PC-9 (cell line): ENCODE measurements around the gene PRKCA. TPM values are rescaled to one million over a fixed set of nuclear protein-coding genes. Genes with fewer than 3 reads are reported as not detected.

ENCODE experiments used
- BruUV-seq: library from RNA; stranded (reverse); fragments of 400-500 nt; replicated peaks from 2 replicates; lab custom pipeline; 2021; lab: Mats Ljungman, UMichigan
- CTCF ChIA-PET: fragments of 300-600 bp; sonication (Branson Sonifier 250); formaldehyde crosslinking; loops from one replicate; lab custom pipeline; 2022; ENCODE audit warnings: antibody characterized with exemption; lab: Charles Lee
- POLR2A ChIA-PET: fragments of 300-600 bp; sonication (Branson Sonifier 250); formaldehyde crosslinking; loops from one replicate; lab custom pipeline; 2022; ENCODE audit warnings: antibody characterized with exemption; ENCODE audit not compliant: unreplicated experiment; lab: Charles Lee
- DNase-seq, 2 experiments: peaks; one replicate each; pipeline versions ENCODE4 v3.0.0 to v3.0.0-alpha.2; 2015 to 2022; ENCODE audit warnings: mixed read lengths in 1 of 2
- H2AFZ ChIP-seq: fragments of 200-600 bp; sonication (generic); 2 replicates; pipeline ENCODE4 v1.8.1; 2017; ENCODE audit warnings: antibody characterized with exemption
- H3F3A ChIP-seq: fragments of 200-600 bp; sonication (generic); 2 replicates; pipeline ENCODE4 v1.8.1; 2017; ENCODE audit warnings: antibody characterized with exemption, mild to moderate bottlenecking, low read depth; ENCODE audit not compliant: insufficient read depth
- H3K27ac ChIP-seq: fragments of 200-600 bp; sonication (generic); 2 replicates; pipeline ENCODE4 v1.6.1; 2016; ENCODE audit warnings: mixed run types
- H3K27me3 ChIP-seq: fragments of 200-600 bp; sonication (generic); 2 replicates; pipeline ENCODE4 v1.6.1; 2016; ENCODE audit warnings: low read depth, mixed run types; ENCODE audit not compliant: insufficient read depth
- H3K36me3 ChIP-seq: fragments of 200-600 bp; sonication (generic); 2 replicates; pipeline ENCODE4 v1.6.1; 2016; ENCODE audit warnings: low read depth, mixed run types
- H3K4me1 ChIP-seq: fragments of 200-600 bp; sonication (generic); replicated peaks from 2 replicates; pipeline ENCODE4 v1.6.1; 2016; ENCODE audit warnings: mixed run types; ENCODE audit not compliant: insufficient read depth
- H3K4me2 ChIP-seq: fragments of 200-600 bp; sonication (generic); 2 replicates; pipeline ENCODE4 v1.6.1; 2017; ENCODE audit warnings: mixed run types
- H3K4me3 ChIP-seq: fragments of 200-600 bp; sonication (generic); 2 replicates; pipeline ENCODE4 v1.6.1; 2016; ENCODE audit warnings: mixed run types
- H3K79me2 ChIP-seq: fragments of 200-600 bp; sonication (generic); 2 replicates; pipeline ENCODE4 v1.6.1; 2017; ENCODE audit warnings: low read depth, mixed run types
- H3K9me2 ChIP-seq: fragments of 200-600 bp; sonication (generic); 2 replicates; pipeline ENCODE4 v1.8.1; 2017; ENCODE audit warnings: mild to moderate bottlenecking; ENCODE audit not compliant: insufficient read depth
- H3K9me3 ChIP-seq: fragments of 200-600 bp; sonication (generic); 2 replicates; pipeline ENCODE4 v1.8.1; 2016; ENCODE audit warnings: low read depth; ENCODE audit not compliant: insufficient read depth
- H4K20me1 ChIP-seq: fragments of 200-600 bp; sonication (generic); 2 replicates; pipeline ENCODE4 v1.8.1; 2017; ENCODE audit not compliant: insufficient read depth
- EZH2 ChIP-seq: fragments of 200-600 bp; sonication (generic); IDR thresholded peaks from 2 replicates; pipeline ENCODE4 v1.8.0; 2017; ENCODE audit warnings: antibody characterized with exemption, low read depth
- intact Hi-C: fragments of 100-400 bp; cut with micrococcal nuclease; formaldehyde crosslinking; loops from one replicate; pipeline ENCODE4 v1.10.0; 2022; ENCODE audit not compliant: unreplicated experiment
- total RNA-seq: library from RNA; stranded (reverse); gene quantifications from 2 replicates; pipeline ENCODE4 v1.2.3, GENCODE V29; 2021
- TF ChIP-seq, protein P1 (sequence below): fragments of 200-600 bp; sonication (generic); conservative IDR thresholded peaks from 2 replicates; pipeline ENCODE4 v1.6.1; 2017; ENCODE audit warnings: mixed run types, antibody characterized with exemption, mild to moderate bottlenecking, moderate library complexity

Gene PRKCA
- total RNA-seq, 1 experiment from 2014 or later: 23.1 TPM

DNA sequence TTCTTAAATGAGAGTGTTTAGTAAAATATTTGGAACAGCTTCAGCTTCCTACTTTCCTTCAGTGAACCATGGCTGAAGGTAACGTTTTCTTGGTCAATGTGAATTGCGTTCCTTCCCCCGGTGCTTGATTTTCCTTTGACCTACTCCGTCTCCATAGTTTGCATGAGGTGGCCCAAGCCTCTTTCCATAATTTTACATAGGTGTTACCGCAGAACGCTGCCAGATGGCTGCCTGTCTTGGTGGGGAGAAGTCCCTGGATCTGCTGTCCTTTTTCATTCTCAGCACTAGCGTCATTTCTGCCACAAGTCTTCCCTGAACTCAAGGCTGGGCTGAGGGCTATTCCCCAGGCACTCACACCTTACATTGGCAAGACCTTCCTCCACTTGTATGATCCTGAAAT, 178.4 kb downstream of the PRKCA start:
- no peaks in the 10 kb centered on the region for H3K9me3 ChIP-seq
- no peaks in the 10 kb centered on the region for H3F3A ChIP-seq
- POLR2A ChIA-PET: no interaction called here
- no peaks in the 10 kb centered on the region for H3K4me1 ChIP-seq
- no peak overlapping the region for H3K4me3 ChIP-seq
- H3K79me2 ChIP-seq: peaks cover 5% of the 10 kb centered on the region; the same call in 1 of the 2 replicates
- no peaks in the 10 kb centered on the region for H3K36me3 ChIP-seq
- H3K4me2 ChIP-seq: no peak overlapping the region
- CTCF ChIA-PET: no interaction called here
- H3K27me3 ChIP-seq: no peaks in the 10 kb centered on the region
- no peak overlapping the region for H2AFZ ChIP-seq
- BruUV-seq: no TSS peak
- no peak for DNase-seq
- no peaks in the 10 kb centered on the region for H4K20me1 ChIP-seq
- no peaks in the 10 kb centered on the region for H3K9me2 ChIP-seq
- no peak overlapping the region for H3K27ac ChIP-seq
- intact Hi-C loops: no loop called here
- TF ChIP-seq, protein P1, sequence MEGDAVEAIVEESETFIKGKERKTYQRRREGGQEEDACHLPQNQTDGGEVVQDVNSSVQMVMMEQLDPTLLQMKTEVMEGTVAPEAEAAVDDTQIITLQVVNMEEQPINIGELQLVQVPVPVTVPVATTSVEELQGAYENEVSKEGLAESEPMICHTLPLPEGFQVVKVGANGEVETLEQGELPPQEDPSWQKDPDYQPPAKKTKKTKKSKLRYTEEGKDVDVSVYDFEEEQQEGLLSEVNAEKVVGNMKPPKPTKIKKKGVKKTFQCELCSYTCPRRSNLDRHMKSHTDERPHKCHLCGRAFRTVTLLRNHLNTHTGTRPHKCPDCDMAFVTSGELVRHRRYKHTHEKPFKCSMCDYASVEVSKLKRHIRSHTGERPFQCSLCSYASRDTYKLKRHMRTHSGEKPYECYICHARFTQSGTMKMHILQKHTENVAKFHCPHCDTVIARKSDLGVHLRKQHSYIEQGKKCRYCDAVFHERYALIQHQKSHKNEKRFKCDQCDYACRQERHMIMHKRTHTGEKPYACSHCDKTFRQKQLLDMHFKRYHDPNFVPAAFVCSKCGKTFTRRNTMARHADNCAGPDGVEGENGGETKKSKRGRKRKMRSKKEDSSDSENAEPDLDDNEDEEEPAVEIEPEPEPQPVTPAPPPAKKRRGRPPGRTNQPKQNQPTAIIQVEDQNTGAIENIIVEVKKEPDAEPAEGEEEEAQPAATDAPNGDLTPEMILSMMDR: no peak
- TF ChIP-seq EZH2: no peak

GRCh38 chr17:66481271-66481670, 178.9 kb downstream of the PRKCA start:
- DNase-seq: no peak
- H3K4me3 ChIP-seq: no peak overlapping the region
- no peak overlapping the region for H2AFZ ChIP-seq
- no peak overlapping the region for H3K4me2 ChIP-seq
- H3K4me1 ChIP-seq: no peaks in the 10 kb centered on the region
- no peak overlapping the region for H3K27ac ChIP-seq
- ChIA-PET POLR2A (no interaction called here), CTCF (no interaction called here)
- no peaks in the 10 kb centered on the region for H3K27me3 ChIP-seq
- no peaks in the 10 kb centered on the region for H3F3A ChIP-seq
- H3K9me2 ChIP-seq: no peaks in the 10 kb centered on the region
- no peaks in the 10 kb centered on the region for H3K9me3 ChIP-seq
- no peaks in the 10 kb centered on the region for H3K36me3 ChIP-seq
- TF ChIP-seq, protein P1: no peak
- no peak for TF ChIP-seq EZH2
- H3K79me2 ChIP-seq: peaks cover under 1% of the 10 kb centered on the region; the same call in 1 of the 2 replicates
- no TSS peak for BruUV-seq
- intact Hi-C loops: no loop called here
- no peaks in the 10 kb centered on the region for H4K20me1 ChIP-seq

DNA sequence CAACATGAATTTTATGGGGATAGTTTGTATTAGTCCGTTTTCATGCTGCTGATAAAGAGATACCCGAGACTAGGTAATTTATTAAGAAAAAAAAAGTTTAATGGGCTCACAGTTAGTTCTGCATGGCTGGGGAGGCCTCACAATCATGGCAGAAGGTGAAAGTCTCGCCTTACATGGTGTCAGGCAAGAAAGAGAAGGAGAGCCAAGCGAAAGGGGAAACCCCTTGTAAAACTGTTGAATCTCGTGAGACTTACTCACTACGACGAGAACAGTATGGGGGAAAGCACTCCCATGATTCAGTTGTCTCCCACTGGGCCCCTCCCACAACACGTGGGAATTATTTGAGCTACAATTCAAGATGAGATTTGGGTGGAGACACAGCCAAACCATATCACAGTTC, 181.5 kb downstream of the PRKCA start:
- Histone ChIP-seq H3K27me3 (no peaks in the 10 kb centered on the region), H4K20me1 (no peaks in the 10 kb centered on the region), H3F3A (no peaks in the 10 kb centered on the region), H3K4me2 (no peak overlapping the region), H3K9me2 (no peaks in the 10 kb centered on the region), H3K9me3 (no peaks in the 10 kb centered on the region), H3K79me2 (no peaks in the 10 kb centered on the region), H3K4me3 (no peak overlapping the region), H3K36me3 (no peaks in the 10 kb centered on the region), H2AFZ (no peak overlapping the region), H3K4me1 (no peaks in the 10 kb centered on the region), H3K27ac (no peak overlapping the region)
- CTCF ChIA-PET: interaction anchor here (0.6 kb wide), 1 partner anchor 35 kb away, joined by 7 read pairs; no protein-coding TSS in a partner anchor
- TF ChIP-seq, protein P1: no peak
- no peak for TF ChIP-seq EZH2
- POLR2A ChIA-PET: interaction anchor here (0.6 to 0.7 kb wide), 2 partner anchors 168 to 1149 kb away, joined by 3 to 11 read pairs; no protein-coding TSS in a partner anchor
- intact Hi-C loops: no loop called here
- BruUV-seq: no TSS peak
- DNase-seq: no peak
